Measurements from ENCODE around the gene BNC1.

BNC1 gene, protein sequence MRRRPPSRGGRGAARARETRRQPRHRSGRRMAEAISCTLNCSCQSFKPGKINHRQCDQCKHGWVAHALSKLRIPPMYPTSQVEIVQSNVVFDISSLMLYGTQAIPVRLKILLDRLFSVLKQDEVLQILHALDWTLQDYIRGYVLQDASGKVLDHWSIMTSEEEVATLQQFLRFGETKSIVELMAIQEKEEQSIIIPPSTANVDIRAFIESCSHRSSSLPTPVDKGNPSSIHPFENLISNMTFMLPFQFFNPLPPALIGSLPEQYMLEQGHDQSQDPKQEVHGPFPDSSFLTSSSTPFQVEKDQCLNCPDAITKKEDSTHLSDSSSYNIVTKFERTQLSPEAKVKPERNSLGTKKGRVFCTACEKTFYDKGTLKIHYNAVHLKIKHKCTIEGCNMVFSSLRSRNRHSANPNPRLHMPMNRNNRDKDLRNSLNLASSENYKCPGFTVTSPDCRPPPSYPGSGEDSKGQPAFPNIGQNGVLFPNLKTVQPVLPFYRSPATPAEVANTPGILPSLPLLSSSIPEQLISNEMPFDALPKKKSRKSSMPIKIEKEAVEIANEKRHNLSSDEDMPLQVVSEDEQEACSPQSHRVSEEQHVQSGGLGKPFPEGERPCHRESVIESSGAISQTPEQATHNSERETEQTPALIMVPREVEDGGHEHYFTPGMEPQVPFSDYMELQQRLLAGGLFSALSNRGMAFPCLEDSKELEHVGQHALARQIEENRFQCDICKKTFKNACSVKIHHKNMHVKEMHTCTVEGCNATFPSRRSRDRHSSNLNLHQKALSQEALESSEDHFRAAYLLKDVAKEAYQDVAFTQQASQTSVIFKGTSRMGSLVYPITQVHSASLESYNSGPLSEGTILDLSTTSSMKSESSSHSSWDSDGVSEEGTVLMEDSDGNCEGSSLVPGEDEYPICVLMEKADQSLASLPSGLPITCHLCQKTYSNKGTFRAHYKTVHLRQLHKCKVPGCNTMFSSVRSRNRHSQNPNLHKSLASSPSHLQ

DNA sequence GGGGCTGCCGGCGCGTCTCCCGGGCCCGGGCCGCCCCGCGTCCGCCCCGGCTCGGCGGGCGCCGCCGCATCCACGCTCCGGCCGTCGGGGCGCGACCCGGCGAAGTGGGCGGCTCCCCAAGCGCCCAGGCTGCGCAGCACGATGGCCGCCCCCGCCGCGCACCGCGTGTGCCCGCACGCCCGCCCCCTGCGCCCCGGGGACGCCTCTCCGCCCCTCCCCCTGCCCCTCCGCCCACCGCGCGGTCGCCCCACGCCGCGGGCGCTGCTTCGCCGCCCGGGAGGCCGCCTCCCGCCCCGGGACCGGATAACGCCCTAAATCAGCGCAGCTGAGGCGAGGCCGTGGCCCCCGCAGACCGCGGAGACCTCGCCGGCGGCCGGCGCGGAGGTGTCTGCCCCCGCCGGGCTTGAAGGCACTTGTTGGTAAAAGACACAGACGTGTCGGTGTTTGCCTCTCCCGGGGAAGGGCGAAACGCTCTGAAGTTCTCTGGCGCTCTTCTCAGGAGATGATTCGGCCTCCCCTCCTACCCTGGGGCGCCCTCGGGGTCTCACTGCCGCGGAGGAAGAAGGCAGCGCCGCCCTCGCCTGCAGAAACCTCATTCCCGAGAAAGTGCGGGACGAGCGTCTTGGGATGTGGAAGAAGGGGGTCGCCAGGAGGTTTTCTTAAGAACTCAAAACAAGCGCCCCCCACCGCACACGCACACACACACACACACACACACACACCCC lies at the start of gene BNC1:
BNC1 (minus strand) TSS at position 106 of the 725 bp plus-strand sequence; CDS start at position 70, 36 bp downstream.
- ChIA-PET POLR2A (no interaction called here), CTCF (no interaction called here)
- DNase-seq (ENCODE audit: extremely low spot score), result peak; percentile 24
- TF ChIP-seq, protein P1, sequence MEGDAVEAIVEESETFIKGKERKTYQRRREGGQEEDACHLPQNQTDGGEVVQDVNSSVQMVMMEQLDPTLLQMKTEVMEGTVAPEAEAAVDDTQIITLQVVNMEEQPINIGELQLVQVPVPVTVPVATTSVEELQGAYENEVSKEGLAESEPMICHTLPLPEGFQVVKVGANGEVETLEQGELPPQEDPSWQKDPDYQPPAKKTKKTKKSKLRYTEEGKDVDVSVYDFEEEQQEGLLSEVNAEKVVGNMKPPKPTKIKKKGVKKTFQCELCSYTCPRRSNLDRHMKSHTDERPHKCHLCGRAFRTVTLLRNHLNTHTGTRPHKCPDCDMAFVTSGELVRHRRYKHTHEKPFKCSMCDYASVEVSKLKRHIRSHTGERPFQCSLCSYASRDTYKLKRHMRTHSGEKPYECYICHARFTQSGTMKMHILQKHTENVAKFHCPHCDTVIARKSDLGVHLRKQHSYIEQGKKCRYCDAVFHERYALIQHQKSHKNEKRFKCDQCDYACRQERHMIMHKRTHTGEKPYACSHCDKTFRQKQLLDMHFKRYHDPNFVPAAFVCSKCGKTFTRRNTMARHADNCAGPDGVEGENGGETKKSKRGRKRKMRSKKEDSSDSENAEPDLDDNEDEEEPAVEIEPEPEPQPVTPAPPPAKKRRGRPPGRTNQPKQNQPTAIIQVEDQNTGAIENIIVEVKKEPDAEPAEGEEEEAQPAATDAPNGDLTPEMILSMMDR (IDR thresholded peaks at IDR 0.05; ENCODE audit: control extremely low read depth, extremely low read depth, low read depth, missing control alignments), result no peak

DNA sequence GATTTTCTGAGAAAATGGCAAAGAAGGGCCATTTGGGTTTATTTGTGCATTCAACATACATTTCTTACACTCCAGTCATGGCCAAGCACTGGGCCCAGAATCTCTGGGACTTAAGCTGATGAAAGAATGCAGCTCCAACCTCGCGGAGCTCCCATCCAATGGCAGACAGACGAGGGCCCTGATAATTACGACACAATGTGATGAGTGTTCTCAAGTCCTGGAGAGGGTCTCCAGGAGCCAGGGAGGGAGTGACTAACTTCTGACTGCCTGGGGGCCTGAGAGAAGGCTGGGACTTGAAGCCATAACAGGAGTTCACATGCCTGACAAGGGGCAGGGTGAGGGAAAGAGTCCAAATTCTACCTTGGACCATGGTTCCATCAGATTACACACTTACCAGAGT lies 42.6 kb upstream of the BNC1 start:
- TF ChIP-seq, protein P1 (IDR thresholded peaks at IDR 0.05; ENCODE audit: control extremely low read depth, extremely low read depth, low read depth, missing control alignments), result no peak
- no peak for DNase-seq (ENCODE audit: extremely low spot score)
- POLR2A ChIA-PET, result no interaction called here
- CTCF ChIA-PET, result interaction anchor here (1.0 kb wide), 1 partner anchor 17 kb away, joined by 3 read pairs; no protein-coding TSS in a partner anchor

DNA sequence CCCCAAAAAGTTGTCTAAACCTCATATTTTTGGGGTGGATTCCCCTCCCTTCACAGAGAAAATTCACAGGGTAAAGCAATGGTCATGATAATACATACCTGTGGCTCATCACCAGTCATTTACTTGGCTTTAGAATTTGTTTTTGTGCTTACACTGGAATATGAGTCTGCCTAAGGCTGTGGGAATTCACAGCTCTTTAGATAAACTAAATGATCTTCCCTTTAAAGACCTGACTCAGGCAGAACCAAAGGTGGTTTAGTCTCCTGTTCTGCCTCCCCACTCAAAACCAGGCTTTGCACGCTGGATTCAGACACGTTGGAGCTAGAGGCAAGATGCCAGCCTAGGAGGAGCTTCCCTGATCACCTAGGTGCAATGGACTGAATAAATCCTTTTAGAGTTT lies 40.3 kb upstream of the BNC1 start:
- POLR2A ChIA-PET, result no interaction called here
- no peak for DNase-seq (ENCODE audit: extremely low spot score)
- TF ChIP-seq, protein P1 (IDR thresholded peaks at IDR 0.05; ENCODE audit: control extremely low read depth, extremely low read depth, low read depth, missing control alignments), result no peak
- CTCF ChIA-PET, result interaction anchor here (1.0 kb wide), 1 partner anchor 25 kb away, joined by 3 read pairs; no protein-coding TSS in a partner anchor

DNA sequence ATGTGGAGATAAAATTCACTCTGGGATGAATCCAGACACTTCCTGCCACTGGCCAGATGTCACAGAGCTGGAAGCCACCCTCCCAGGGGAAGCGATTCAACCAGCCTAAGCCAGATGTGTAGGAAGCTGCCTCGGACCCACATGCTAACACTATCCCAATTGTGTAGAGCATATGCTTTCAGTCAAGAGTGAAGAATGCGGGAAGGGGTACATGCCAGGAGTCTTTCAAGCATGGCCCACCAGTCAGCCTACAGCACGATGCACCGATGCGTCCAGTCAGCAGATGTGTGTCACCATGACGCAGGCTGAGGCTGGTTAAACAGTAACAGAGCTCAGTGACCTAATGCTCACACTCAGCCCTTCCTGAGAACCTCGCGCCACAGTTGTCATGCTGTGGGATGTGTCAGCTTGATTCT lies 38.8 kb upstream of the BNC1 start:
- TF ChIP-seq, protein P1 (IDR thresholded peaks at IDR 0.05; ENCODE audit: control extremely low read depth, extremely low read depth, low read depth, missing control alignments), result no peak
- no peak for DNase-seq (ENCODE audit: extremely low spot score)
- POLR2A ChIA-PET, result no interaction called here
- CTCF ChIA-PET, result no interaction called here

DNA sequence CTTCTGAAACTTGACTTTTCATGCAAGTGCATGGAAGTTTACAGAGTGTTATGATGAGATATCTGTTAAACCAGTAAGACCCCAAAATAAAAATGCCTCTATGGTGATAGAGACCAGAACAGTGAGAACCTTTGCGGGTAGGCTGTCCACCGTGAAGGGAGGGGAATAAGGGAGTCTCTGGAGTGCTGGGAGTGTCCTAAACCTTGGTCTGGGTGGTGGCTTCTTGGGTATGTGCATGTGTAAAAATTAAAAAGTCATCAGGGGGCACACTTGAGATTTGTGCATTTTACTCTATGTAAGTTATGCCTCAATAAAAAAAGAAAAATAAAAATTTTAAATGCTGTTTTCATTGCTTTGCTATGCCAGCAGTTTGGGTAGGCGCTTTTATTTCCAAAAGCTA lies 38.2 kb upstream of the BNC1 start:
- TF ChIP-seq, protein P1 (IDR thresholded peaks at IDR 0.05; ENCODE audit: control extremely low read depth, extremely low read depth, low read depth, missing control alignments), result no peak
- POLR2A ChIA-PET, result no interaction called here
- DNase-seq (ENCODE audit: extremely low spot score), result no peak
- CTCF ChIA-PET, result no interaction called here

DNA sequence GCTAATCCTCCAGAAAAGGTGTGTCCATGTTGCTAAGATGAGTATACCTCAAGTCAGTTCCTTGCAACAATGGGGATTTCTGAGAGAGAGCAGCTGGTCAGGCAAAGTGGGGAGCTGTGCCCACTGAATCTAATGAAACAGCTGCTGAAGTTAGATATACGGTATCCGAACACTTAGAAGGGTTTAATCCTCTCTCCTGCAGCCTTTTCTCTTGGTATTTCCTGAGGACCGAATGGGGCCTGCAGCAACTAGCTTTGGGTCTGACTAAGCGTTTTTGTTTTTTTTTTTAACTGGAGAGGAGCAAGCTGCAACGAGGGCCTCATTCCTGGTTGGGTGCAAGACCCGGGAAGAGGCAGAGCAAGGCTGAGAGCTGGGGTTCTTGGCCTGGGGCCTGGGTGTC lies 37.6 kb upstream of the BNC1 start:
- ChIA-PET POLR2A (no interaction called here), CTCF (no interaction called here)
- DNase-seq (ENCODE audit: extremely low spot score), result no peak
- TF ChIP-seq, protein P1 (IDR thresholded peaks at IDR 0.05; ENCODE audit: control extremely low read depth, extremely low read depth, low read depth, missing control alignments), result no peak

All from GM10248 (cell line).